Gastroesophageal sphincter (tissue), 4 donors: ENCODE results near the gene SLC4A11. TPM values are rescaled to one million over a fixed set of nuclear protein-coding genes. Genes with fewer than 3 reads are reported as not detected.

Experiments used
- ATAC-seq: fragments of 150-250 bp; one replicate; pipeline ENCODE4 v1.9.1; 2016; ENCODE audit warnings: mild to moderate bottlenecking, moderate library complexity
- H3K27ac ChIP-seq, 4 donors: fragments of 200-600 bp; sonication (generic) in 3 of 4; 1 replicate in 3 of 4; 2 replicates in 1 of 4; pipeline ENCODE4 v1.5.1; 2016 to 2019
- H3K27me3 ChIP-seq: fragments of 200-600 bp; sonication (generic); one replicate; pipeline ENCODE4 v1.5.1; 2019
- H3K36me3 ChIP-seq, 2 donors: fragments of 200-600 bp; sonication (generic); one replicate each; pipeline ENCODE4 v1.5.1; 2019; ENCODE audit warnings: control low read depth in 1 of 2
- H3K4me1 ChIP-seq, 3 donors: fragments of 200-600 bp; sonication (generic); 1 replicate in 2 of 3; 2 replicates in 1 of 3; pipeline ENCODE4 v1.5.1; 2016 to 2019; ENCODE audit warnings: control low read depth in 2 of 3
- H3K4me3 ChIP-seq, 2 donors: fragments of 200-600 bp; sonication (generic); one replicate each; pipeline ENCODE4 v1.5.1; 2019; ENCODE audit warnings: mild to moderate bottlenecking in 1 of 2, moderate library complexity in 1 of 2
- H3K9me3 ChIP-seq, 3 donors: fragments of 200-600 bp; sonication (generic); one replicate each; pipeline ENCODE4 v1.5.1; 2017 to 2019; ENCODE audit warnings: control low read depth in 2 of 3
- CTCF ChIP-seq, 4 experiments: fragments of 200-600 bp in 2 of 4; fragments of 450-650 bp in 2 of 4; sonication (generic) in 1 of 4; IDR thresholded peaks; one replicate each; pipeline ENCODE4 v1.5.1; 2017 to 2019; ENCODE audit warnings: antibody characterized with exemption in 4 of 4, mild to moderate bottlenecking in 2 of 4, moderate library complexity in 2 of 4
- EP300 ChIP-seq: sonication (generic); formaldehyde crosslinking; IDR thresholded peaks from one replicate; pipeline ENCODE4 v1.6.1; 2017; ENCODE audit warnings: antibody characterized with exemption, mild to moderate bottlenecking
- POLR2A ChIP-seq, 2 donors: fragments of 450-650 bp; IDR thresholded peaks; one replicate each; pipeline ENCODE4 v1.6.1; 2017; ENCODE audit warnings: antibody characterized with exemption in 2 of 2, mild to moderate bottlenecking in 2 of 2, moderate library complexity in 1 of 2
- POLR2AphosphoS5 ChIP-seq: sonication (generic); formaldehyde crosslinking; IDR thresholded peaks from one replicate; pipeline ENCODE4 v1.6.1; 2017; ENCODE audit warnings: antibody characterized with exemption
- WGBS, 2 donors: methylation state at CpG; one replicate each; pipeline ENCODE4 v1.1.5; 2018; ENCODE audit warnings: low coverage in 1 of 2; 5-methylcytosine and 5-hydroxymethylcytosine counted together
- total RNA-seq, 4 donors: library from RNA; depleted of rRNA; stranded (reverse); fragments of >200 nt; gene quantifications; one replicate each; pipeline ENCODE4 v1.1.0, GENCODE V29; 2016

The SLC4A11 gene
- total RNA-seq, 4 donors from 2014 or later = 0.31 to 3.3 (median 0.62) TPM; not detected in 1

- Histone ChIP-seq H3K27ac (no peak overlapping the region), H3K36me3 (no peaks in the 10 kb centered on the region), H3K4me3 (peak overlapping the region in 1 of 2 donors; percentile 72), H3K9me3 (no peaks in the 10 kb centered on the region), H3K4me1 (peaks cover 0 to 30% (median 9%) of the 10 kb centered on the region in 3 donors), H3K27me3 (peaks cover 88% of the 10 kb centered on the region)
- no peak for ATAC-seq
- WGBS, 2 donors = 84 to 90% methylated on average over 4 to 7 of the region's 15 CpGs
- no peak for TF ChIP-seq CTCF (IDR thresholded peaks at IDR 0.05)
- TF ChIP-seq POLR2AphosphoS5 = no peak
- TF ChIP-seq POLR2A (IDR thresholded peaks at IDR 0.05) = no peak
- TF ChIP-seq EP300 = no peak
Observed at GRCh38 chr20:3240776-3241363, 1.9 kb upstream of the SLC4A11 start.

- Histone ChIP-seq H3K27me3 (peaks cover 95% of the 10 kb centered on the region), H3K4me3 (peak overlapping the region; percentile 50 to 72), H3K9me3 (no peaks in the 10 kb centered on the region), H3K4me1 (peaks cover 0 to 30% (median 9%) of the 10 kb centered on the region in 3 donors), H3K27ac (peak overlapping the region in 1 of 4 donors; percentile 6), H3K36me3 (no peaks in the 10 kb centered on the region)
- ATAC-seq = no peak
- WGBS, 2 donors = 45% methylated on average over 4 of the region's 54 CpGs; no CpG with 5 or more reads in 1 of the 2 donors
- no peak for TF ChIP-seq POLR2AphosphoS5
- TF ChIP-seq EP300 = no peak
- TF ChIP-seq CTCF (IDR thresholded peaks at IDR 0.05) = no peak
- TF ChIP-seq POLR2A (IDR thresholded peaks at IDR 0.05) = no peak
Observed at GRCh38 chr20:3239867-3240775, 1.1 kb upstream of the SLC4A11 start.

GRCh38 chr20:3238616-3239025 is 369 bp downstream of the SLC4A11 start:
- Histone ChIP-seq H3K36me3 (no peaks in the 10 kb centered on the region), H3K9me3 (no peaks in the 10 kb centered on the region), H3K27me3 (peaks cover 95% of the 10 kb centered on the region), H3K4me1 (peaks cover 0 to 30% (median 9%) of the 10 kb centered on the region in 3 donors), H3K27ac (no peak overlapping the region), H3K4me3 (peak overlapping the region; percentile 50 to 72)
- no peak for ATAC-seq
- WGBS, 2 donors = 0% methylated on average over 2 of the region's 48 CpGs; no CpG with 5 or more reads in 1 of the 2 donors
- no peak for TF ChIP-seq EP300
- TF ChIP-seq POLR2AphosphoS5 = no peak
- no peak for TF ChIP-seq CTCF (IDR thresholded peaks at IDR 0.05)
- no peak for TF ChIP-seq POLR2A (IDR thresholded peaks at IDR 0.05)

GRCh38 chr20:3237958-3238615 is 903 bp downstream of the SLC4A11 start:
- Histone ChIP-seq H3K9me3 (no peaks in the 10 kb centered on the region), H3K27me3 (peaks cover 92% of the 10 kb centered on the region), H3K4me3 (peak overlapping the region; percentile 50 to 72), H3K4me1 (peaks cover 0 to 30% (median 9%) of the 10 kb centered on the region in 3 donors), H3K36me3 (no peaks in the 10 kb centered on the region), H3K27ac (no peak overlapping the region)
- no peak for TF ChIP-seq POLR2A (IDR thresholded peaks at IDR 0.05)
- TF ChIP-seq CTCF (IDR thresholded peaks at IDR 0.05) = no peak
- no peak for TF ChIP-seq EP300
- TF ChIP-seq POLR2AphosphoS5 = no peak
- ATAC-seq = no peak
- WGBS, 2 donors = 0% methylated on average over 12 of the region's 59 CpGs; no CpG with 5 or more reads in 1 of the 2 donors
